Stomach (tissue), 9 donors: ENCODE measurements around the gene RGS3. TPM values are rescaled to one million over a fixed set of nuclear protein-coding genes. Genes with fewer than 3 reads are reported as not detected.
A peak's percentile ranks its signal among the peaks of the same experiment; 100 is the strongest.

ENCODE experiments used
- DNase-seq, 2 donors: peaks; one replicate each; pipeline versions ENCODE4 v3.0.0 to v3.0.0-alpha.2; 2013 to 2019
- H3K27ac ChIP-seq, 5 donors: fragments of 200-600 bp in 4 of 5; sonication (generic) in 4 of 5; one replicate each; pipeline ENCODE4 v1.5.1; 2013 to 2019; ENCODE audit warnings: mild to moderate bottlenecking in 1 of 5, moderate library complexity in 1 of 5
- H3K27me3 ChIP-seq, 3 donors: fragments of 200-600 bp; sonication (generic); one replicate each; pipeline ENCODE4 v1.5.1; 2017 to 2019; ENCODE audit warnings: mixed run types in 1 of 3
- H3K36me3 ChIP-seq, 4 donors: fragments of 200-600 bp; sonication (generic); 1 replicate in 3 of 4; 2 replicates in 1 of 4; pipeline ENCODE4 v1.5.1; 2016 to 2019
- H3K4me1 ChIP-seq, 4 donors: fragments of 200-600 bp; sonication (generic); one replicate each; pipeline ENCODE4 v1.5.1; 2016 to 2019
- H3K4me3 ChIP-seq, 4 donors: fragments of 200-600 bp; sonication (generic) in 3 of 4; one replicate each; pipeline ENCODE4 v1.5.1; 2016 to 2019; ENCODE audit warnings: mild to moderate bottlenecking in 1 of 4
- H3K9me3 ChIP-seq, 4 donors: fragments of 200-600 bp; sonication (generic); one replicate each; pipeline ENCODE4 v1.5.1; 2016 to 2019
- EP300 ChIP-seq: sonication (generic); formaldehyde crosslinking; IDR thresholded peaks from one replicate; pipeline ENCODE4 v1.6.1; 2017; ENCODE audit warnings: antibody characterized with exemption
- POLR2A ChIP-seq, 4 donors: fragments of 450-650 bp; IDR thresholded peaks; one replicate each; pipeline ENCODE4 v1.6.1; 2016; ENCODE audit warnings: antibody characterized with exemption in 4 of 4, control low read depth in 2 of 4, mild to moderate bottlenecking in 1 of 4, moderate library complexity in 1 of 4
- POLR2AphosphoS5 ChIP-seq, 3 donors: sonication (generic); formaldehyde crosslinking; IDR thresholded peaks; one replicate each; pipeline ENCODE4 v1.6.1; 2016; ENCODE audit warnings: antibody characterized with exemption in 3 of 3
- whole genome bisulfite sequencing, 5 donors: extraction: QIAGEN DNeasy Blood & Tissue Kit in 3 of 5; methylation state at CpG; one replicate each; pipeline versions ENCODE4 v1.1.5 to v1.1.7; 2013 to 2018; 5-methylcytosine and 5-hydroxymethylcytosine counted together
- intact Hi-C: fragments of 100-400 bp; cut with DNase I; formaldehyde crosslinking; loops from one replicate; pipeline ENCODE4 v1.15.1; 2023; ENCODE audit warnings: low total_unique reads
- polyA plus RNA-seq, 3 donors: library from polyadenylated mRNA; stranded (reverse); fragments of 200-250 nt; gene quantifications; one replicate each; pipeline ENCODE4 v1.2.3, GENCODE V29; 2013
- total RNA-seq, 5 donors: library from RNA; depleted of rRNA; stranded (reverse); fragments of >200 nt; gene quantifications; one replicate each; pipeline versions ENCODE4 v1.1.0 to v1.2.3, GENCODE V29; 2014 to 2016
- TF ChIP-seq, protein P1 (sequence below), 7 experiments: fragments of 450-650 bp in 4 of 7; fragments of 200-600 bp in 3 of 7; sonication (generic) in 3 of 7; IDR thresholded peaks; one replicate each; pipeline ENCODE4 v1.5.1; 2016 to 2019; ENCODE audit warnings: antibody characterized with exemption in 7 of 7, control low read depth in 2 of 7, mild to moderate bottlenecking in 1 of 7
- donor health status: healthy with polysubstance abuse.
- donor health status: Bipolar disorder and iron deficiency.
- donor health status: healthy.

The RGS3 gene
- total and polyA plus RNA-seq, 8 donors = 26.6 to 71.4 (median 35.7) TPM

GRCh38 chr9:113531919-113532808 is 68.6 kb downstream of the RGS3 start:
- Histone ChIP-seq H3K27me3 (no peaks in the 10 kb centered on the region), H3K4me1 (peaks cover 6 to 37% (median 19%) of the 10 kb centered on the region in 4 donors), H3K9me3 (no peaks in the 10 kb centered on the region), H3K27ac (no peak overlapping the region), H3K36me3 (peaks cover 14 to 69% (median 52%) of the 10 kb centered on the region in 4 donors), H3K4me3 (no peak overlapping the region)
- intact Hi-C loops = no loop called here
- TF ChIP-seq EP300 = no peak
- DNase-seq = no peak
- 84 to 98% (median 93%) methylated on average over 6 to 7 of the region's 7 CpGs for WGBS, 5 donors

GRCh38 chr9:113532809-113533190 is 69.3 kb downstream of the RGS3 start:
- intact Hi-C loops = no loop called here
- Histone ChIP-seq H3K27me3 (no peaks in the 10 kb centered on the region), H3K36me3 (peaks cover 14 to 71% (median 58%) of the 10 kb centered on the region in 4 donors), H3K4me3 (no peak overlapping the region), H3K4me1 (peaks cover under 1 to 35% (median 19%) of the 10 kb centered on the region in 4 donors), H3K9me3 (no peaks in the 10 kb centered on the region), H3K27ac (no peak overlapping the region)
- 89 to 100% (median 97%) methylated on average over 3 of the region's 3 CpGs for WGBS, 5 donors
- TF ChIP-seq, protein P1, sequence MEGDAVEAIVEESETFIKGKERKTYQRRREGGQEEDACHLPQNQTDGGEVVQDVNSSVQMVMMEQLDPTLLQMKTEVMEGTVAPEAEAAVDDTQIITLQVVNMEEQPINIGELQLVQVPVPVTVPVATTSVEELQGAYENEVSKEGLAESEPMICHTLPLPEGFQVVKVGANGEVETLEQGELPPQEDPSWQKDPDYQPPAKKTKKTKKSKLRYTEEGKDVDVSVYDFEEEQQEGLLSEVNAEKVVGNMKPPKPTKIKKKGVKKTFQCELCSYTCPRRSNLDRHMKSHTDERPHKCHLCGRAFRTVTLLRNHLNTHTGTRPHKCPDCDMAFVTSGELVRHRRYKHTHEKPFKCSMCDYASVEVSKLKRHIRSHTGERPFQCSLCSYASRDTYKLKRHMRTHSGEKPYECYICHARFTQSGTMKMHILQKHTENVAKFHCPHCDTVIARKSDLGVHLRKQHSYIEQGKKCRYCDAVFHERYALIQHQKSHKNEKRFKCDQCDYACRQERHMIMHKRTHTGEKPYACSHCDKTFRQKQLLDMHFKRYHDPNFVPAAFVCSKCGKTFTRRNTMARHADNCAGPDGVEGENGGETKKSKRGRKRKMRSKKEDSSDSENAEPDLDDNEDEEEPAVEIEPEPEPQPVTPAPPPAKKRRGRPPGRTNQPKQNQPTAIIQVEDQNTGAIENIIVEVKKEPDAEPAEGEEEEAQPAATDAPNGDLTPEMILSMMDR (IDR thresholded peaks at IDR 0.05) = no peak
- no peak for TF ChIP-seq EP300
- TF ChIP-seq POLR2AphosphoS5 (IDR thresholded peaks at IDR 0.05) = no peak
- no peak for DNase-seq

DNA sequence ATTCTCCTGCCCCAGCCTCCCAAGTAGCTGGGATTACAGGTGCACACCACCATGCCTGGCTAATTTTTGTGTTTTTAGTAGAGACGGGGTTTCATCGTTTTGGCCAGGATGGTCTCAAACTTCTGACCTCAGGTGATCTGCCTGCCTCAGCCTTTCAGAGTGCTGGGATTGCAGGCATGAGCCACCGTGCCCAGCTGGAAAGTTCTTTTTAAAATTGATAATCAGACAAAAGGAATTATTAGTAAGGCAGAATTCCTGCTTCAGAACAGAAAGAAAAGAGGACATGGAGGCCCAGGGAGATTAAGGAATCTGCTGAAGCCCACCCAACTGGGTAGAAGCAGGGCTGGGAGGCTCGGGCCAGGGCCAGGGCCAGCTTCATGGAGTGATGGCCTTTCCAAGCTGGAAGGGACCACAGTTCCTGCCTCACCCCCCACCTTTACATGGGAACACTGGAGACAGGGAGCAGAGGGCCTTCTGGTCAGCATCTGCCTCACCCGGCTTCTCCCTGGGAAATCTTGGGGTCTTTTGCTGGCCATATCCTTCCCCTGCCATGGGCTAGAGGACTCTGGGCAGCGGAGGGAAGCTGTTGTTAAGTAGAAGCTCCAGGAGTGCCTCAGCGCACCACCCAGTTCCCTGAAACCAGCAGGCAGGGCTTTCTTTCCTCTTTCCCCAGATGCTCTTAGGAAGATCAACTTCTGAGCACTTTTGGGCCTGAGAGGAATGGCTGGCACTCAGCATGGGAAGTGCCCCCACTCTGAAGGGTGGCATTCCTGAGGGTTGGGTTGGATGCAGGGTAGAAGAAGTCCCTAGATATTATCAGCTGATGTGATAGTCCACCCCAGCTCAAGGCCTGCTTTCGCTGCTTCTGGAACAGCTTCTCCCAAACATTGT is 70.1 kb downstream of the RGS3 start:
- Histone ChIP-seq H3K4me1 (peaks cover 0 to 34% (median 18%) of the 10 kb centered on the region in 4 donors), H3K4me3 (no peak overlapping the region), H3K9me3 (no peaks in the 10 kb centered on the region), H3K27ac (peak overlapping the region in 1 of 5 donors; percentile 9), H3K27me3 (no peaks in the 10 kb centered on the region), H3K36me3 (peaks cover 11 to 67% (median 56%) of the 10 kb centered on the region in 4 donors)
- intact Hi-C loops = no loop called here
- no peak for DNase-seq
- TF ChIP-seq, protein P1 (IDR thresholded peaks at IDR 0.05) = no peak
- TF ChIP-seq POLR2AphosphoS5 (IDR thresholded peaks at IDR 0.05) (no peak), EP300 (no peak), POLR2A (IDR thresholded peaks at IDR 0.05) (no peak)
- 93 to 97% (median 95%) methylated on average over 8 of the region's 8 CpGs for WGBS, 5 donors

- Histone ChIP-seq H3K27ac (peak overlapping the region in 4 of 5 donors; percentile 50 to 83 (median 64)), H3K36me3 (peaks cover 5 to 59% (median 44%) of the 10 kb centered on the region in 4 donors), H3K9me3 (no peaks in the 10 kb centered on the region), H3K4me3 (no peak overlapping the region), H3K27me3 (no peaks in the 10 kb centered on the region), H3K4me1 (peaks cover 0 to 45% (median 21%) of the 10 kb centered on the region in 4 donors)
- 84 to 95% (median 92%) methylated on average over 6 of the region's 6 CpGs for WGBS, 5 donors
- TF ChIP-seq POLR2AphosphoS5 (IDR thresholded peaks at IDR 0.05) (no peak), POLR2A (IDR thresholded peaks at IDR 0.05) (no peak), EP300 (no peak)
- TF ChIP-seq, protein P1 (IDR thresholded peaks at IDR 0.05) = no peak
- DNase-seq = no peak
- intact Hi-C loops = no loop called here
Measured at GRCh38 chr9:113535756-113536155, 72.2 kb downstream of the RGS3 start.
